Hematopoietic multipotent progenitor cell treated with erythropoietin and hydrocortisone succinate and interleukin-3 and kit ligand, for 15 days (in vitro differentiated cells): ENCODE data around the gene PCCA.
"Not testable (repeated sequence)": the region's sequence is repeated elsewhere in the genome, so short reads cannot be mapped to it uniquely, and the experiment has no call there.

ENCODE experiments used
- DNase-seq: peaks from one replicate; pipeline ENCODE4 v3.0.0-alpha.2; 2015; ENCODE audit warnings: low spot score

The PCCA gene

GRCh38 chr13:100510208-100510957 lies 421.5 kb downstream of the PCCA start:
- DNase-seq, result no peak

- no peak for DNase-seq
Measured at GRCh38 chr13:100511466-100511865, 422.6 kb downstream of the PCCA start.

GRCh38 chr13:100512422-100512821 lies 423.5 kb downstream of the PCCA start:
- DNase-seq, result no peak

- DNase-seq, result no peak
Measured at GRCh38 chr13:100513171-100513570, 424.3 kb downstream of the PCCA start.

- DNase-seq, result no peak
Measured at GRCh38 chr13:100513987-100514670, 425.2 kb downstream of the PCCA start.

GRCh38 chr13:100514788-100515409 lies 426.0 kb downstream of the PCCA start:
- peak; percentile 48 for DNase-seq

- DNase-seq, result no peak
Measured at GRCh38 chr13:100515410-100515800, 426.5 kb downstream of the PCCA start.

GRCh38 chr13:100517135-100517534 lies 428.2 kb downstream of the PCCA start:
- DNase-seq, result no peak

GRCh38 chr13:100517728-100518127 lies 428.8 kb downstream of the PCCA start:
- DNase-seq, result no peak

- DNase-seq, result no peak
Measured at GRCh38 chr13:100518394-100519062, 429.6 kb downstream of the PCCA start.

- DNase-seq, result no peak
Measured at GRCh38 chr13:100519626-100520025, 430.7 kb downstream of the PCCA start.

GRCh38 chr13:100520936-100521850 lies 432.3 kb downstream of the PCCA start:
- no peak for DNase-seq

- no peak for DNase-seq
Measured at GRCh38 chr13:100521851-100522617, 433.1 kb downstream of the PCCA start.

- DNase-seq, result no peak
Measured at GRCh38 chr13:100522618-100523309, 433.9 kb downstream of the PCCA start.

GRCh38 chr13:100523411-100523810 lies 434.5 kb downstream of the PCCA start:
- DNase-seq, result no peak

GRCh38 chr13:100523981-100524386 lies 435.1 kb downstream of the PCCA start:
- no peak for DNase-seq

GRCh38 chr13:100524688-100525087 lies 435.8 kb downstream of the PCCA start:
- not testable (repeated sequence) for DNase-seq

GRCh38 chr13:100525453-100526317 lies 436.8 kb downstream of the PCCA start:
- DNase-seq, result no peak
